Osteoblast (primary cell): ENCODE measurements around the gene FAM187B. TPM values are rescaled to one million over a fixed set of nuclear protein-coding genes. Genes with fewer than 3 reads are reported as not detected.

Source experiments
- DNase-seq: peaks from one replicate; pipeline ENCODE4 v3.0.0; 2011; ENCODE audit warnings: low spot score, mixed read lengths; ENCODE audit not compliant: insufficient read length; ENCODE audit errors: missing footprints
- H2AFZ ChIP-seq: 2 replicates; pipeline ENCODE4 v1.6.0; 2011; ENCODE audit warnings: mild to moderate bottlenecking, low read length
- H3K27ac ChIP-seq: 2 replicates; pipeline ENCODE4 v1.5.1; 2011; ENCODE audit warnings: mild to moderate bottlenecking, low read depth, low read length, moderate library complexity
- H3K27me3 ChIP-seq: 2 replicates; pipeline ENCODE4 v1.6.0; 2012; ENCODE audit warnings: mild to moderate bottlenecking, control low read depth, inconsistent platforms, low read length, moderate library complexity; ENCODE audit not compliant: insufficient read depth
- H3K36me3 ChIP-seq: 2 replicates; pipeline ENCODE4 v1.5.1; 2011; ENCODE audit warnings: mild to moderate bottlenecking, low read length, control low read depth, moderate library complexity; ENCODE audit not compliant: insufficient read depth
- H3K4me1 ChIP-seq: 2 replicates; pipeline ENCODE4 v1.5.1; 2011; ENCODE audit warnings: mild to moderate bottlenecking, low read length, control low read depth, moderate library complexity; ENCODE audit not compliant: insufficient read depth
- H3K4me2 ChIP-seq: 2 replicates; pipeline ENCODE4 v1.6.0; 2011; ENCODE audit warnings: mild to moderate bottlenecking, low read length; ENCODE audit not compliant: insufficient read depth
- H3K4me3 ChIP-seq: fragments of 200-600 bp; sonication (generic); 3 replicates; pipeline ENCODE4 v1.5.1; 2012; ENCODE audit warnings: mild to moderate bottlenecking, low read length, inconsistent platforms; ENCODE audit not compliant: insufficient read depth
- H3K79me2 ChIP-seq: 2 replicates; pipeline ENCODE4 v1.6.0; 2012; ENCODE audit warnings: mild to moderate bottlenecking, low read length, control low read depth, inconsistent platforms; ENCODE audit not compliant: insufficient read depth
- H3K9me3 ChIP-seq: 2 replicates; pipeline ENCODE4 v1.5.1; 2011; ENCODE audit warnings: low read depth, low read length, control low read depth
- H4K20me1 ChIP-seq: 2 replicates; pipeline ENCODE4 v1.6.0; 2012; ENCODE audit warnings: mild to moderate bottlenecking, low read length, control low read depth; ENCODE audit not compliant: insufficient read depth
- total RNA-seq: library from RNA; depleted of rRNA; stranded (reverse); fragments of >200 nt; gene quantifications from 2 replicates; pipeline ENCODE4 v1.2.3, GENCODE V29; 2012
- TF ChIP-seq, protein P1 (sequence below): IDR thresholded peaks from 2 replicates; pipeline ENCODE4 v1.5.1; 2011; ENCODE audit warnings: mild to moderate bottlenecking, low read depth, low read length, moderate library complexity; ENCODE audit errors: extremely low read depth

Gene FAM187B
- total RNA-seq, 1 donor: not detected

DNA sequence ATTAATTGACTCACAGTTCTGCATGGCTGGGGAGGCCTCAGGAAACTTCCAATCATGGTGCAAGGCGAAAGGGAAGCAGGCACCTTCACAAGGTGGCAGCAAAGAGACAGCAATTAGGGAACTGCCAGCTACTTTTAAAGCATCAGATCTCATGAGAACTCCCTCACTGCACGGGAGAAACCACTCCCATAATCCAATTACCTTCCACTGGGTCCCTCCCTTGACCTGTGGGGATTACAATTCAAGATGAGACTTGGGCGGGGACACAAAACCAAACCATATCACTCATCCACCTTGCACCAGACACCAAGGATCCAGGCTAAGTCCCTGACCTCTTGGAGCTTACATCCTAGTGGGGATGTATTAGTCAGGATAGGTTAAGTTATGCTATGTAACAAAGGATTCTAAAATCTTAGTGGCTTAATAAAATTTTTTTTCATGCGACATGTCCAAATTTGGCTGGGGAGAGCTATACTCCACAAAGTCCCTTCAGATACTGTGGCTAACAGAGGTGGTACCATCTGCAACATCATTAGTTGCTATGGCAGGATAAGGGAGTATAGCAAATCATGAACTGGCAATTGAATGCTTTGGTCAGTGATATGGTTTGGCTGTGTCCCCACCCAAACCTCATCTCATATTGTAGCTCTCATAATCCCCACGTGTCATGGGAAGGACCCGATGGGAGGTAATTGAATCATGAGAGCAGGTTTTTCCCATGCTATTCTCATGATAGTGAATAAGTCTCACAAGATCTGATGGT, 8.3 kb upstream of the FAM187B start:
- Histone ChIP-seq H3K36me3 (no peaks in the 10 kb centered on the region), H3K9me3 (peaks cover 2% of the 10 kb centered on the region), H3K79me2 (no peaks in the 10 kb centered on the region), H4K20me1 (no peaks in the 10 kb centered on the region), H3K27me3 (peaks cover under 1% of the 10 kb centered on the region), H3K4me3 (no peak overlapping the region), H3K4me1 (no peaks in the 10 kb centered on the region), H3K27ac (no peak overlapping the region), H3K4me2 (no peak overlapping the region), H2AFZ (no peak overlapping the region)
- TF ChIP-seq, protein P1, sequence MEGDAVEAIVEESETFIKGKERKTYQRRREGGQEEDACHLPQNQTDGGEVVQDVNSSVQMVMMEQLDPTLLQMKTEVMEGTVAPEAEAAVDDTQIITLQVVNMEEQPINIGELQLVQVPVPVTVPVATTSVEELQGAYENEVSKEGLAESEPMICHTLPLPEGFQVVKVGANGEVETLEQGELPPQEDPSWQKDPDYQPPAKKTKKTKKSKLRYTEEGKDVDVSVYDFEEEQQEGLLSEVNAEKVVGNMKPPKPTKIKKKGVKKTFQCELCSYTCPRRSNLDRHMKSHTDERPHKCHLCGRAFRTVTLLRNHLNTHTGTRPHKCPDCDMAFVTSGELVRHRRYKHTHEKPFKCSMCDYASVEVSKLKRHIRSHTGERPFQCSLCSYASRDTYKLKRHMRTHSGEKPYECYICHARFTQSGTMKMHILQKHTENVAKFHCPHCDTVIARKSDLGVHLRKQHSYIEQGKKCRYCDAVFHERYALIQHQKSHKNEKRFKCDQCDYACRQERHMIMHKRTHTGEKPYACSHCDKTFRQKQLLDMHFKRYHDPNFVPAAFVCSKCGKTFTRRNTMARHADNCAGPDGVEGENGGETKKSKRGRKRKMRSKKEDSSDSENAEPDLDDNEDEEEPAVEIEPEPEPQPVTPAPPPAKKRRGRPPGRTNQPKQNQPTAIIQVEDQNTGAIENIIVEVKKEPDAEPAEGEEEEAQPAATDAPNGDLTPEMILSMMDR: no peak
- DNase-seq: no peak

DNA sequence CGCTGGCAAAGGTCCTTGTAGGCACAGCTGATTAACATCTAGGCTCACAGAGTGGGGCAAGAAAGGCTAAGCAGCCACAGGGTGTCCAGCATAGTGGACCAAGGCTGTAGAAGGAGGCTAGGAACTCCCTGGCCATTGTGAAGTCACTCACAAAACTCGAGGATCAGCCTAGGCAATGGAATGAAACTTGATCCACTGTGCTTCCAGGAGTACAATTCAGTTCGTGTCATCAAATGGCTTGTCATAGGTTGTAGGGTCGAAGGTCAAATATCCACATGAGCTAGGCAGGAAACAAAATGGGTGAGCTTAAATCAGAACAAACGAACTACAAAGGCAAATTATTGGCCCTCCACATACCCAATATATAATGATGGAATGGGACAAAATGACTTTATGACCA, 4.4 kb upstream of the FAM187B start:
- Histone ChIP-seq H3K4me2 (no peak overlapping the region), H3K27ac (no peak overlapping the region), H3K27me3 (peaks cover 4% of the 10 kb centered on the region), H4K20me1 (no peaks in the 10 kb centered on the region), H3K4me1 (no peaks in the 10 kb centered on the region), H3K4me3 (no peak overlapping the region), H2AFZ (no peak overlapping the region), H3K36me3 (no peaks in the 10 kb centered on the region), H3K79me2 (no peaks in the 10 kb centered on the region), H3K9me3 (no peaks in the 10 kb centered on the region)
- no peak for DNase-seq
- TF ChIP-seq, protein P1: no peak

DNA sequence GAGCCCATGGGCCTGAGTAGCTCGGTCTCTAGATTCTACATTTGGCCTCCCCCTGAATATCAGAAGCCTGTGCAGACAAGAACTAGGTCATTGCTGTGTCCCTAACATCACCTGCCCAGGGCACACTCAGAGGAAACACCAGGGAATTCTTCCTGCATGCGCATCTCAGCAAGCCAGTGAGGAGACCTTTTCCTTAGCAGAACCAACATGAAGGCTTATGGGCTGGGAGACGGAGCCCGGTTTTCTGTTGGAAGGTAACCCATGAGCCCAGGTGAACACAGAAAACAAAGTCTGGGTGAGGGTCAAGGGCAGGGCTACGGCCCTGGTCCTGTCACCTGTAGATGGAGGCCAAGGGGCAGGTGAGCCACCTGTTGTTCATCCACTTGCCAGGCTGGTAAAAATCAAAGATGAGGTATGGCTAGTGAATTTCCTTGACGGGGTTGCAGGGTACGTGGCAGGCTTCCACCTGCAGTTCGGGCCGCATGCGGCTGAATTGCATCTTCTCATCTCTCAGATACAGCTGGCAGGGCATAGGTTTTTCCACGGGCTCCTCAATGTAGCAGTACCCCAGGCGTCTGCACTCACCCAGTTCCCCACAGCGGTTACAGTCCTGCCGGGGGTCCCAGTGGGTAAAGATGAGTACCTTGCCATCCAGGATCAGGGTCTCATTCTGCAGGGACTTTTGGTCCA, 3.6 kb upstream of the FAM187B start:
- Histone ChIP-seq H4K20me1 (no peaks in the 10 kb centered on the region), H3K9me3 (no peaks in the 10 kb centered on the region), H3K27me3 (peaks cover 4% of the 10 kb centered on the region), H2AFZ (no peak overlapping the region), H3K79me2 (no peaks in the 10 kb centered on the region), H3K4me1 (no peaks in the 10 kb centered on the region), H3K27ac (no peak overlapping the region), H3K4me3 (no peak overlapping the region), H3K4me2 (no peak overlapping the region), H3K36me3 (no peaks in the 10 kb centered on the region)
- DNase-seq: no peak
- TF ChIP-seq, protein P1: no peak

DNA sequence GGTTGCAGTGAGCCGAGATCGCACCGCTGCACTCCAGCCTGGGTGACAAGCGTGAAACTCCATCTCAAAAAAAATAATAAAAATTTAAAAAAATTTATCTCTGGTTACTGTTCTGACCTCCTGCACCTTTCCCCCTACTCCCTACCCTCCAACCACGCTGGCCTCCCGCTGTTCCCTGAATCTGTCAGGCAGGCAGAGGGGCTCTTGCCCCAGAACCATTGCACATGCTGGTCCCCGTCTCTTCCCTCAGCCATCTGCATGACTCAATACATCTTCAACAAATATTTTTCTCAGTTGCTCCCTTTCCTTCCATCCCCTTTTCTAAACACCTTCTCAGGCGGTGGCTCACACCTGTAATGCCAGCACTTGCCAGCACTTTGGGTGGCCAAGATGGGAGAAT, 1.1 kb upstream of the FAM187B start:
- Histone ChIP-seq H3K4me2 (no peak overlapping the region), H3K4me1 (no peaks in the 10 kb centered on the region), H3K27ac (no peak overlapping the region), H3K27me3 (peaks cover 4% of the 10 kb centered on the region), H4K20me1 (no peaks in the 10 kb centered on the region), H3K4me3 (no peak overlapping the region), H3K79me2 (no peaks in the 10 kb centered on the region), H2AFZ (no peak overlapping the region), H3K36me3 (no peaks in the 10 kb centered on the region), H3K9me3 (no peaks in the 10 kb centered on the region)
- no peak for DNase-seq
- TF ChIP-seq, protein P1: no peak
